Kidney (tissue), 14 donors: ENCODE measurements around the gene SETDB2. TPM values are rescaled to one million over a fixed set of nuclear protein-coding genes. Genes with fewer than 3 reads are reported as not detected.

Source experiments
- DNase-seq, 5 donors: peaks; one replicate each; pipeline ENCODE4 v3.0.0-alpha.2; 2013 to 2020
- FAIRE-seq: peaks from 2 replicates; lab custom pipeline; 2012; peaks lifted over from hg19 to GRCh38; lab: Jason Lieb, UNC
- H3K27ac ChIP-seq, 2 donors: one replicate each; pipeline ENCODE4 v1.7.0; 2013; ENCODE audit warnings: low read depth in 2 of 2, low read length in 2 of 2, inconsistent platforms in 1 of 2
- H3K27me3 ChIP-seq: one replicate; pipeline ENCODE4 v1.7.1; 2013; ENCODE audit warnings: low read length, inconsistent platforms; ENCODE audit not compliant: control insufficient read depth, insufficient read depth
- H3K36me3 ChIP-seq, 3 donors: one replicate each; pipeline versions ENCODE4 v1.7.0 to v1.7.1; 2013; ENCODE audit warnings: low read length in 3 of 3, control low read depth in 1 of 3, inconsistent platforms in 1 of 3; ENCODE audit not compliant: insufficient read depth in 3 of 3, control insufficient read depth in 2 of 3
- H3K4me1 ChIP-seq, 3 donors: one replicate each; pipeline versions ENCODE4 v1.7.0 to v1.7.1; 2013; ENCODE audit warnings: low read length in 3 of 3, inconsistent platforms in 1 of 3, low read depth in 1 of 3; ENCODE audit not compliant: control insufficient read depth in 2 of 3, insufficient read depth in 2 of 3
- H3K4me3 ChIP-seq, 3 donors: one replicate each; pipeline versions ENCODE4 v1.7.0 to v1.8.1; 2013; ENCODE audit warnings: low read length in 3 of 3, control low read depth in 1 of 3, inconsistent platforms in 1 of 3
- H3K9ac ChIP-seq, 3 donors: one replicate each; pipeline versions ENCODE4 v1.7.0 to v1.7.1; 2013; ENCODE audit warnings: low read length in 3 of 3, control low read depth in 1 of 3, inconsistent platforms in 1 of 3
- H3K9me3 ChIP-seq, 3 donors: one replicate each; pipeline versions ENCODE4 v1.7.0 to v1.7.1; 2013; ENCODE audit warnings: low read length in 3 of 3, control low read depth in 1 of 3, inconsistent platforms in 1 of 3; ENCODE audit not compliant: control insufficient read depth in 2 of 3, insufficient read depth in 1 of 3
- CTCF ChIP-seq: IDR thresholded peaks from 3 replicates; pipeline ENCODE4 v1.5.1; 2012; ENCODE audit warnings: mild to moderate bottlenecking, moderate library complexity, borderline replicate concordance; ENCODE audit not compliant: insufficient read depth; ENCODE audit errors: extremely low read depth
- intact Hi-C: fragments of 100-400 bp; cut with DNase I; formaldehyde crosslinking; loops from one replicate; pipeline ENCODE4 v1.11.1; 2022
- polyA plus RNA-seq: library from polyadenylated mRNA; stranded (reverse); fragments of 350-450 nt; fragmentation: Illumina TruSeq; extraction: RNeasy Lipid Tissue Mini Kit (QIAGEN cat#74804); gene quantifications from one replicate; pipeline ENCODE4 v1.2.3, GENCODE V29; 2014; ENCODE audit warnings: low read depth, low replicate concordance; ENCODE audit not compliant: insufficient read depth
- total RNA-seq: library from RNA; stranded (reverse); fragmentation: NEBNext Ultra II Directional; extraction: Animal tissue kit (Norgen Biotek cat#: 25700); gene quantifications from one replicate; pipeline ENCODE4 v1.2.1, GENCODE V29; 2021
- donor health status: control.
- donor health status: control.
- donor health status: control.
- donor health status: control.
- donor health status: control.
- donor health status: DM: yes; HTN: yes; CAD: no.
- donor health status: Normal renal cell carcinoma (clear cell type).

Gene SETDB2
- total and polyA plus RNA-seq, 2 donors from 2014 or later = 5.7 to 15.1 TPM

GRCh38 chr13:49450105-49450819, 6.2 kb downstream of the SETDB2 start:
- intact Hi-C loops = no loop called here
- FAIRE-seq = no peak

GRCh38 chr13:49452725-49453457, 8.8 kb downstream of the SETDB2 start:
- H3K9ac ChIP-seq = no peak overlapping the region
- H3K9me3 ChIP-seq = no peaks in the 10 kb centered on the region
- peaks cover 0 to 8% (median 0%) of the 10 kb centered on the region in 3 donors for H3K4me1 ChIP-seq
- no peak overlapping the region for H3K4me3 ChIP-seq
- FAIRE-seq = no peak
- no peak overlapping the region for H3K27ac ChIP-seq
- intact Hi-C loops = no loop called here
- H3K27me3 ChIP-seq = no peaks in the 10 kb centered on the region
- no peak for TF ChIP-seq CTCF
- H3K36me3 ChIP-seq = peaks cover 0 to 6% (median 0%) of the 10 kb centered on the region in 3 donors
- peak in 1 of 5 donors; percentile 16 for DNase-seq

More at GRCh38 chr13:49450105-49450819, 6.2 kb downstream of the SETDB2 start:
- Histone ChIP-seq H3K27ac (no peak overlapping the region), H3K36me3 (peaks cover 0 to 6% (median 0%) of the 10 kb centered on the region in 3 donors), H3K4me1 (peaks cover 0 to 10% (median 0%) of the 10 kb centered on the region in 3 donors), H3K4me3 (no peak overlapping the region), H3K9me3 (no peaks in the 10 kb centered on the region), H3K27me3 (no peaks in the 10 kb centered on the region), H3K9ac (no peak overlapping the region)
- no peak for DNase-seq
- TF ChIP-seq CTCF = no peak

GRCh38 chr13:49453465-49453864, 9.4 kb downstream of the SETDB2 start:
- no peak for TF ChIP-seq CTCF
- peaks cover 0 to 4% (median 0%) of the 10 kb centered on the region in 3 donors for H3K4me1 ChIP-seq
- no peak overlapping the region for H3K9ac ChIP-seq
- FAIRE-seq (no peak), DNase-seq (no peak)
- H3K27ac ChIP-seq = no peak overlapping the region
- no peaks in the 10 kb centered on the region for H3K9me3 ChIP-seq
- peaks cover 0 to 6% (median 0%) of the 10 kb centered on the region in 3 donors for H3K36me3 ChIP-seq
- intact Hi-C loops = no loop called here
- no peak overlapping the region for H3K4me3 ChIP-seq
- H3K27me3 ChIP-seq = no peaks in the 10 kb centered on the region
